ENCODE measurements around the gene HEXIM1.

GRCh38 chr17:45132572-45133463, 15.5 kb upstream of the HEXIM1 start:
- TF ChIP-seq, protein P1, sequence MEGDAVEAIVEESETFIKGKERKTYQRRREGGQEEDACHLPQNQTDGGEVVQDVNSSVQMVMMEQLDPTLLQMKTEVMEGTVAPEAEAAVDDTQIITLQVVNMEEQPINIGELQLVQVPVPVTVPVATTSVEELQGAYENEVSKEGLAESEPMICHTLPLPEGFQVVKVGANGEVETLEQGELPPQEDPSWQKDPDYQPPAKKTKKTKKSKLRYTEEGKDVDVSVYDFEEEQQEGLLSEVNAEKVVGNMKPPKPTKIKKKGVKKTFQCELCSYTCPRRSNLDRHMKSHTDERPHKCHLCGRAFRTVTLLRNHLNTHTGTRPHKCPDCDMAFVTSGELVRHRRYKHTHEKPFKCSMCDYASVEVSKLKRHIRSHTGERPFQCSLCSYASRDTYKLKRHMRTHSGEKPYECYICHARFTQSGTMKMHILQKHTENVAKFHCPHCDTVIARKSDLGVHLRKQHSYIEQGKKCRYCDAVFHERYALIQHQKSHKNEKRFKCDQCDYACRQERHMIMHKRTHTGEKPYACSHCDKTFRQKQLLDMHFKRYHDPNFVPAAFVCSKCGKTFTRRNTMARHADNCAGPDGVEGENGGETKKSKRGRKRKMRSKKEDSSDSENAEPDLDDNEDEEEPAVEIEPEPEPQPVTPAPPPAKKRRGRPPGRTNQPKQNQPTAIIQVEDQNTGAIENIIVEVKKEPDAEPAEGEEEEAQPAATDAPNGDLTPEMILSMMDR (IDR thresholded peaks at IDR 0.05): peak in 1 of 3 donors; percentile 63
- no peak for TF ChIP-seq POLR2A (IDR thresholded peaks at IDR 0.05)

All from lower leg skin (tissue), 3 donors.